Nephron progenitor cell (in vitro differentiated cells): Measurements from ENCODE around the gene KMT2B.

Source experiments
- DNase-seq: peaks from one replicate; pipeline ENCODE4 v3.0.0; 2021
- H3K27ac Mint-ChIP-seq: 2 replicates; pipeline ENCODE4 v1.8.0; 2021; ENCODE audit warnings: mild to moderate bottlenecking, moderate library complexity, mixed read lengths
- H3K27me3 Mint-ChIP-seq: 2 replicates; pipeline ENCODE4 v1.8.0; 2021; ENCODE audit warnings: mild to moderate bottlenecking, low read depth, mixed read lengths; ENCODE audit not compliant: poor library complexity
- H3K36me3 Mint-ChIP-seq: 2 replicates; pipeline ENCODE4 v1.8.0; 2021; ENCODE audit warnings: low read depth, mixed read lengths
- H3K4me1 Mint-ChIP-seq: 2 replicates; pipeline ENCODE4 v1.8.0; 2021; ENCODE audit warnings: mixed read lengths
- H3K4me3 Mint-ChIP-seq: 2 replicates; pipeline ENCODE4 v1.8.0; 2021; ENCODE audit warnings: mild to moderate bottlenecking, moderate library complexity, mixed read lengths
- H3K9me3 Mint-ChIP-seq: 2 replicates; pipeline ENCODE4 v1.8.0; 2021; ENCODE audit warnings: mild to moderate bottlenecking, moderate library complexity, mixed read lengths
- CTCF ChIP-seq: fragments of 200-600 bp; sonication (generic); IDR thresholded peaks from 2 replicates; pipeline ENCODE4 v1.5.0; 2021; ENCODE audit warnings: antibody characterized with exemption

KMT2B gene

GRCh38 chr19:35784503-35785338 is 66.9 kb downstream of the KMT2B start:
- Mint-ChIP-seq H3K36me3 (peaks cover 24% of the 10 kb centered on the region), H3K27me3 (peaks cover 9% of the 10 kb centered on the region), H3K4me3 (no peak overlapping the region), H3K4me1 (peaks cover 13% of the 10 kb centered on the region), H3K27ac (no peak overlapping the region), H3K9me3 (no peaks in the 10 kb centered on the region)
- no peak for TF ChIP-seq CTCF
- peak; percentile 62 for DNase-seq

GRCh38 chr19:35785339-35785627 is 67.5 kb downstream of the KMT2B start:
- TF ChIP-seq CTCF, result no peak
- no peak overlapping the region for H3K27ac Mint-ChIP-seq
- no peaks in the 10 kb centered on the region for H3K9me3 Mint-ChIP-seq
- H3K27me3 Mint-ChIP-seq, result peaks cover 8% of the 10 kb centered on the region
- H3K4me1 Mint-ChIP-seq, result peaks cover 13% of the 10 kb centered on the region
- H3K36me3 Mint-ChIP-seq, result peaks cover 24% of the 10 kb centered on the region
- DNase-seq, result no peak
- no peak overlapping the region for H3K4me3 Mint-ChIP-seq

- Mint-ChIP-seq H3K4me1 (peaks cover 13% of the 10 kb centered on the region), H3K9me3 (no peaks in the 10 kb centered on the region)
- TF ChIP-seq CTCF, result no peak
These were observed 68.7 kb downstream of the KMT2B start for GRCh38 chr19:35786299-35787160.

GRCh38 chr19:35787227-35787799 is 69.5 kb downstream of the KMT2B start:
- Mint-ChIP-seq H3K4me1 (peaks cover 13% of the 10 kb centered on the region), H3K27ac (no peak overlapping the region), H3K36me3 (peaks cover 16% of the 10 kb centered on the region), H3K4me3 (no peak overlapping the region), H3K27me3 (peaks cover 8% of the 10 kb centered on the region), H3K9me3 (no peaks in the 10 kb centered on the region)
- DNase-seq, result no peak
- no peak for TF ChIP-seq CTCF

More at GRCh38 chr19:35786299-35787160, 68.7 kb downstream of the KMT2B start:
- Mint-ChIP-seq H3K27me3 (peaks cover 8% of the 10 kb centered on the region), H3K36me3 (peaks cover 19% of the 10 kb centered on the region), H3K27ac (no peak overlapping the region), H3K4me3 (no peak overlapping the region)
- DNase-seq, result no peak
